ENCODE measurements around the gene TLX3.

DNA sequence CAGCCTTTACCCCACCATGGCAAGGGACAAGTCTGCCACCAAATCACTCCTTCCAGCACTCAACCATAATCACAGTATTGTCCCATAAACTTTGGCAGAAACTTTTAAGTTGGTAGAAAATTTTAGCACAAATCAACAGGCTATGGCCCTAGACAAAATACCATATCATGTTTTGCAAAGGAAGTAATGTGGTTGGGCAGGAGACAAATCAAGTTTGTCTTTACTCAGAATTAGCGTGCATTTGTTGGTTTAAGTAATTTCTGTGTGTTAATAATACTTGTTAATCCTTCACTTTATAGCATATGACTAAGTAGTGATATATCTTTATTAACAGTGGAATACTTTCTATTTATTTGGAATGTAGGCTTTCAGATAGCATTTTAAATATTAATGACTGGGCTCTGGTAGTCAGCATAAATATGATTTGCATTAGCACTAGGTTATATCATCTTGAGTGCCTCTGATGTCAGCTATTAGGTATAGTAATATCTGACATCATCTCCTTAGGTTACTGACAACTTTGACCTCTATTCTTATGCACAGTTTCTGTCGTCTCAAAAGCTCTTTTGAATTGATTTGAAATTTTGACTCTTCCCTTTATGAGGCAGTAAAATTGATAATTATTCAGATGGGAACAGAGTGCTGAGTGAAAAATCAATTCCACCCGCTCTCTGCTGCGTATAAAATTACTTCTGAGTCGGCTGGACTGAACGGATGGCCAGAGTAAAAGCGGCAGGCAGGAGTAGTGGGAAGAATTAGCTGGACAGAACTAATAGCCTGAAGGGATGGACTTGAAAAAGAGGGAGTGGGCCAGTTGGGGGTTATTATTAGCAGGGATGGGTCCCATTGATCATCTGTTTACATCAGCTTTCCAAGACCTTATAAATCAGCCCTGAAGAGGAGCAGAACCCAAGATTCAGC lies 40.1 kb upstream of the TLX3 start:
- TF ChIP-seq, protein P1, sequence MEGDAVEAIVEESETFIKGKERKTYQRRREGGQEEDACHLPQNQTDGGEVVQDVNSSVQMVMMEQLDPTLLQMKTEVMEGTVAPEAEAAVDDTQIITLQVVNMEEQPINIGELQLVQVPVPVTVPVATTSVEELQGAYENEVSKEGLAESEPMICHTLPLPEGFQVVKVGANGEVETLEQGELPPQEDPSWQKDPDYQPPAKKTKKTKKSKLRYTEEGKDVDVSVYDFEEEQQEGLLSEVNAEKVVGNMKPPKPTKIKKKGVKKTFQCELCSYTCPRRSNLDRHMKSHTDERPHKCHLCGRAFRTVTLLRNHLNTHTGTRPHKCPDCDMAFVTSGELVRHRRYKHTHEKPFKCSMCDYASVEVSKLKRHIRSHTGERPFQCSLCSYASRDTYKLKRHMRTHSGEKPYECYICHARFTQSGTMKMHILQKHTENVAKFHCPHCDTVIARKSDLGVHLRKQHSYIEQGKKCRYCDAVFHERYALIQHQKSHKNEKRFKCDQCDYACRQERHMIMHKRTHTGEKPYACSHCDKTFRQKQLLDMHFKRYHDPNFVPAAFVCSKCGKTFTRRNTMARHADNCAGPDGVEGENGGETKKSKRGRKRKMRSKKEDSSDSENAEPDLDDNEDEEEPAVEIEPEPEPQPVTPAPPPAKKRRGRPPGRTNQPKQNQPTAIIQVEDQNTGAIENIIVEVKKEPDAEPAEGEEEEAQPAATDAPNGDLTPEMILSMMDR (IDR thresholded peaks at IDR 0.05): no peak
- TF ChIP-seq POLR2AphosphoS5 (IDR thresholded peaks at IDR 0.05; ENCODE audit: low read depth, low read length) (no peak), SIN3A (IDR thresholded peaks at IDR 0.05; ENCODE audit: borderline replicate concordance, insufficient read depth, low read depth, low read length) (no peak)
- TF ChIP-seq, protein P2, sequence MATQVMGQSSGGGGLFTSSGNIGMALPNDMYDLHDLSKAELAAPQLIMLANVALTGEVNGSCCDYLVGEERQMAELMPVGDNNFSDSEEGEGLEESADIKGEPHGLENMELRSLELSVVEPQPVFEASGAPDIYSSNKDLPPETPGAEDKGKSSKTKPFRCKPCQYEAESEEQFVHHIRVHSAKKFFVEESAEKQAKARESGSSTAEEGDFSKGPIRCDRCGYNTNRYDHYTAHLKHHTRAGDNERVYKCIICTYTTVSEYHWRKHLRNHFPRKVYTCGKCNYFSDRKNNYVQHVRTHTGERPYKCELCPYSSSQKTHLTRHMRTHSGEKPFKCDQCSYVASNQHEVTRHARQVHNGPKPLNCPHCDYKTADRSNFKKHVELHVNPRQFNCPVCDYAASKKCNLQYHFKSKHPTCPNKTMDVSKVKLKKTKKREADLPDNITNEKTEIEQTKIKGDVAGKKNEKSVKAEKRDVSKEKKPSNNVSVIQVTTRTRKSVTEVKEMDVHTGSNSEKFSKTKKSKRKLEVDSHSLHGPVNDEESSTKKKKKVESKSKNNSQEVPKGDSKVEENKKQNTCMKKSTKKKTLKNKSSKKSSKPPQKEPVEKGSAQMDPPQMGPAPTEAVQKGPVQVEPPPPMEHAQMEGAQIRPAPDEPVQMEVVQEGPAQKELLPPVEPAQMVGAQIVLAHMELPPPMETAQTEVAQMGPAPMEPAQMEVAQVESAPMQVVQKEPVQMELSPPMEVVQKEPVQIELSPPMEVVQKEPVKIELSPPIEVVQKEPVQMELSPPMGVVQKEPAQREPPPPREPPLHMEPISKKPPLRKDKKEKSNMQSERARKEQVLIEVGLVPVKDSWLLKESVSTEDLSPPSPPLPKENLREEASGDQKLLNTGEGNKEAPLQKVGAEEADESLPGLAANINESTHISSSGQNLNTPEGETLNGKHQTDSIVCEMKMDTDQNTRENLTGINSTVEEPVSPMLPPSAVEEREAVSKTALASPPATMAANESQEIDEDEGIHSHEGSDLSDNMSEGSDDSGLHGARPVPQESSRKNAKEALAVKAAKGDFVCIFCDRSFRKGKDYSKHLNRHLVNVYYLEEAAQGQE (IDR thresholded peaks at IDR 0.05; ENCODE audit: insufficient read depth in 1 of 2, low read depth in 2 of 2, low read length in 1 of 2): no peak
